NCI-H146 (cell line): ENCODE data around the gene SNX32.

Experiments used
- DNase-seq: peaks from one replicate; lab custom pipeline; 2025; lab: John Stamatoyannopoulos, UW

SNX32 gene

DNA sequence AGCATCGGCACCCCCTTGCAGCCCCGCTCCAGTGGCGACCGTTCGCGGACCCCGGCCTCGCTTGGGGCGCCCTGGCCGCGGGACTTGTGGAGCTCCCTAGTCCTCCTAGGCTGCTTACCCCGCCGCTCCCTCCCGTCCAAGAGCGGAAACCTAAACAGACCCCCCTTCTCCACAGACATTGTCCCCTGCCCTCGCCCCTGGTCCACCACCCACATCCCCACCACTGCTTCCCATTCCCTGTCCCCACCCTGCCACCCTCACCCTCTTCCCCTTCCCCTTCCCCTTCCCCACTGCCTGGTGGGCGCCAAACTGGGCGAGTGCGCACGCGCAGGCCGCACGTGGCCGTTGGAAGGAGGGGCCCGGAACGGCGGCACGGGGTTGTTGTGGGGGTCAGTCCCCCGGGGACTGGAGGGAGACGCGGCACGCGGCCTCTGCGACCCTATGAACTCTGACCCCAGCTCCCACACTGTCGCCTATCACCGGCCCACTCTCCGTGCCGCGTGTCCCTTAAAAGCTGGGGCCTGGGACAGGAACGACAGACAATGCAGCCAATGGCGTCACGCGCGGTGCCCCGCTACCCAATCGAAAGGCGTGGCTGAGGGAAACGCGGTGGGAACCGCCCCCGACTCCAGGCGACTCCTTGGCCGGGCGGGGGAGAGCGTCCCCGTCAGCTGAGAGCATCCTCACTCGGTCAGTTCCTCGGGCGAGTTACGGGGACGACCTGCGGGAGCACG lies at the start of gene SNX32:
Gene SNX32, plus strand, starts transcription at position 667 of the 734 bp plus-strand sequence. CDS start 103 bp downstream, outside the sequence.
- DNase-seq, result peak; percentile 93

GRCh38 chr11:65785319-65786007 lies 48.3 kb upstream of the SNX32 start:
- no peak for DNase-seq

GRCh38 chr11:65786008-65786785 lies 47.6 kb upstream of the SNX32 start:
- DNase-seq, result no peak

DNA sequence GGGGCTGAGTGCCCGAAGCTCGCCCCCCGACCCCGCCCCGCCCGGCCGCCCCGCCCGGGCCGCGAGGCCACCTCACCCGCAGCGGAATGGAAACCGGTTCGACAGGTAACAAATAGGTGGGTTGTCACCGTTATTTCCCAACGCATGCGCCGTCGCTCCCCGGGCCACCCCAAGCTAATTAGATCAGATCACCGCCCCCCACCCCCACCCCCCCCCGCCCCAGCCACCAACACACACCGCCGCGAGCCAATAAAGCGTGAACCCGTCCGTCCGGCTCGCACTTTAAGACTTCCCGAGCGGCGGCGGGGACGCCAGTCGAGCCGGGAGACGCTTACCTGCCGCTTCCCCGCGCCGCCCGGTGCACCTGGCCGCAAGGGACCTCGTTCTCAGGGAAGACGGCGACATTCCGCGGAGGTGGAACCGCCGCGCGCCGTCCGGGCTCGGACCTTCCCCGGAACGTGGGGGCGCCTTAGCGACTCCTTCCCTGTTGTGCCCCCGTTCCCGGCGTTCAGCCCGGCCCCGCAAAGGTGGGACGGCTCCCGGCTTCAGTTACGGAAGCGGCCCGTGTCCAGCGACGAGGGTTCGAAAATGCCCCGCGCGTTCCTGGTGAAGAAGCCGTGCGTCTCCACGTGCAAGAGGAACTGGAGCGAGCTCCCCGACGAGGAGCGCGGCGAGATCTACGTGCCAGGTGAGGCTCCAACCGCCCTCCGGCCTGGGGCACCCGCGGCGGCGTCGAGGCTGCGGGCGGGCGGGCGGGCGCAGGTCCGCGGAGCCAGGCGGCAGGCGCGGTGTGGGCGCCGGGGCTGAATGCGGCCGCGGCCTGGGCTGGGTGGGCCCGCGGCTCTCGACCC lies 46.8 kb upstream of the SNX32 start, which contains the start of gene OVOL1:
Gene OVOL1, plus strand, starts transcription at position 278 of the 851 bp plus-strand sequence. Its CDS starts 311 bp downstream, at position 589.
- DNase-seq, result peak; percentile 64

- DNase-seq, result no peak
These were observed 45.8 kb upstream of the SNX32 start for GRCh38 chr11:65787649-65788622.

DNA sequence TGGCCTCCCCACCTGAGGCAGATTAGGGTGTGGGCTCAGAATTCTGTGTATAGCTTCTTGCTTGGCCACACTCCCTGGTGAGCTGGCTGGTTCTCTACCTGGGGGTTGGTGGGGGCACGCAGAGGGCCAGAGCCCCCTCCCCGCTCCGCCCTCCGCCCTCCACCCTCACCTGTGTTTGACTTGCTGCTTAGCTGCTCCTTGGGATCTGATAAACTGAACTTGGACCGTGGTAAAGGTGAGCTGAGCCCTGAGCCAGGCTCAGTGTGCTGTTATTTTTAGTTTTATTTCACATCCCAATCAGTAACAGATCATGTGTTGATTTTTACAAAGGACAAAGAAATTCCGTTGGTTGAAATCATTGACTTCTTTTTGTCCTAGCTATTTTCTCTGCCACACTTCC lies 44.9 kb upstream of the SNX32 start:
- DNase-seq, result no peak

DNA sequence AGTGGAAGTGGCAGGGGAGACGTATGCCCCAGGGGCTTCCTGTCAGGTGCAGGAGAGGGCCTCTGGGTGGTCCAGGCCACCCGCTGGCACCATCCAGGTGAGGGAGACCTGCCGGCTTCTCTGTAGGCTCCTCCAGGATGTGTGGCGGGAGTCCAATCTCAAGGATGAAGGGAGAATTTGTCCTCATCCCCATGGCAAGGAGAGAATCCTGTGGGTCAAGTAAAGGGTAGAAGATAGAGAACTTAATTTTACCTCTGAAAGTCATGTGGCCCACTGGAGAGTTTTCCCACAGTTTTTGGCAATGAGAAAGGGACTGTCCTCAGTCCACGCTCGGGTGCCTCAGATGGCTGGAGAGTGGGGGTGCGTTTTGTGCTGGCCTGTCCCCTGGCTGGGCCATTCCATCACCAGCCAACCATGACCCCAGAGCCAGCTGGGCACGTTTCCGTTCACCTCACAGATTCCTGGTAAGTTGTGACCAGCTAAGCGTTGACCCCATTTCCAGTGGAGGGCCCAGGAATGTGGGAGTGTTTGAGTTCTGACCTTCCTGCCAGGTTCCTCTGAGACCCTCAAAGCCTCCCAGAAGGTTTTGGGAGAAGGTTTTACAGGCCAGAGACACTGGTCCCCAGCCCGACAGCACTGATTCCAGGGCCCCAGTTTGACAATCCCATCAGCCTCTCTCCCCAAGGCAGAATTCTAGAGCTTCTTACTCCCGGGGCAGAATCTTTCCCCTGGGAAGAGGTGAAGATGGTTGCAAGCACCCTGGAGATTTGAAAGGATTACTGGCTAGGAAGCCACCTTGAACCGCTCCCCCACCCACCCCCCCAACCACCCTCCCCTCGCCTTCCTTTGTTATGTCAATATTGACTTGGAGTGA lies 44.3 kb upstream of the SNX32 start:
- no peak for DNase-seq

- DNase-seq, result no peak
These were observed 43.5 kb upstream of the SNX32 start for GRCh38 chr11:65790104-65790901.

DNA sequence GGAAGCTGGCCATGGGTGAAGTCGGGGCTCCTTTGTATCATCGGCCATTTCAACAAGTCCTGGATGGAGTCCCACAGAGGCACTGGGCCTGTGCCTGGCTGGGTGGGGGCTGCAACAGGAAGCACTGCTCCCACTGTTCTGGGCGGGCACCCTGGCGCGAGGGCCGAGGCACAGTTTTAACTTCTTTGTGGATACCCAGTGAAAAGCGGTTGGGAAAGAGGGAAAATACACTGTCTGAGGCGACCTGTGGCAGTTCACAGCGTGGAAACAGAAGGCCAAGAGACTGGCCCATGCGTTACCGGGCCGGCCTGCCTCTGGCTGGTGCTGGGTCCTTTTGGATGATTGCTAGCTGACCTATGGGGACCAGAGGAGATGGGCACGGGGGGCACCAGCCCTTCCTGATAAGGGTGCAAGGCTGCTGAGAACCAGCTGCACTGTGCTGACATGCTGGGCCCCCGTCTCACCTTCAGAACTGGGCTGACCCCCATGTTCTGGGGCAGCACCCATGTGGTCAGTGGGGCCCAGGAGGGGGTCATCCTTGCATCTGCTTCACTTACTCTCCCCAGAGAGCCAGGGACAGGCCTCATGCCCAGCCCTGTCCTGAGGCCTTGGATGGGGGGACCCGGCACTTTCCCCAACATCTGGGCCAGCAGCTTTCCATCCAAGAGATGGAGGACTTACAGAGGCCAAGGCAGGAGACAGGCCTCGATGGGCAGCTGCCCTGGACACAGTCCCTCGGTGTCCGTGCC lies 42.7 kb upstream of the SNX32 start:
- no peak for DNase-seq

DNA sequence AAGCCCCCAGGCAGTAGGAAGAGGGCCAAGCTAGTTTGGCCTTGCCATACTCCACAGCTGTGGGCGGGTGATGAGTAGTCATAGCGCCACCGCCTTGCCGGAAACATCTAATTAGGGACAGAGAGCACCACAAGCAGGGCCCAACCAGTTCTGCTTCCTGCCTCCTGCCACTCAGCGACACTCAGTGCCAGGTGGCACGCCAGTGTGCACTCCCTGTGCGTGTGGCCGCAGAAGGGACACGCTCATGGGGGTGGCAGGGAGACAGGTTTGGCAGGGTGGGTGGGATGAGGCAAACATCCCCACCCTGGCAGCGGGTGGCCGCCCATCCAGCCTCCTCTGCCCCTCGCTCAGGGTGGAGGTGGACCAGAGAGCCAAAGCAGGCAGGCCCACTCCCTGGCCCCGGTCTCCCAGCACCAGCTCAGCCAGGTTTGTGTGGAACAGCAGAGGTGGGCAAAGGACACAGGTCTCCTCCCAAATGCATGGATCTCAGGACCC lies 42.0 kb upstream of the SNX32 start:
- no peak for DNase-seq

GRCh38 chr11:65792456-65792855 lies 41.3 kb upstream of the SNX32 start:
- DNase-seq, result no peak

DNA sequence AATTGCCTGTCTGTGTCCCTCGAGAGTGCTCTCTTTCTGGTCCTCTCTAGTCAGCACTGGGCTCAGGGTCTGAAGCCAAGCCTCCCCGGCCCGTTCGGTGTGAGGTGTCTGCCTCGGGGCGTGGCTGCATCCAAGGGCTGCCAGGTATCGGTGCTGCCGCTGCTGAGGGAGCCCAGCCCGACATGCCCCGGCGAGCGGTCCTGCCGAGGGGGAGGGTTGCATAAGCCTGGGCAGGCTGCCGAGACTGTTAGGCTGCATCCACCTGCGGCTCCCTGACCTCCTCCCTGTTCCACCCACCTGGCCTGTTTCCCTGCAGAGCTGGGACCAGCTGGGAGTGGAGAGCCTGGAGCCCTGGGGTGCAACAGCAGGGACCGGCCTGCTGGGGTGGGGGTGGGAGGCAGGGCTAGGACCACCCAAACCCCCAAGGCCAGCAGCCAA lies 40.6 kb upstream of the SNX32 start:
- peak; percentile 77 for DNase-seq

DNA sequence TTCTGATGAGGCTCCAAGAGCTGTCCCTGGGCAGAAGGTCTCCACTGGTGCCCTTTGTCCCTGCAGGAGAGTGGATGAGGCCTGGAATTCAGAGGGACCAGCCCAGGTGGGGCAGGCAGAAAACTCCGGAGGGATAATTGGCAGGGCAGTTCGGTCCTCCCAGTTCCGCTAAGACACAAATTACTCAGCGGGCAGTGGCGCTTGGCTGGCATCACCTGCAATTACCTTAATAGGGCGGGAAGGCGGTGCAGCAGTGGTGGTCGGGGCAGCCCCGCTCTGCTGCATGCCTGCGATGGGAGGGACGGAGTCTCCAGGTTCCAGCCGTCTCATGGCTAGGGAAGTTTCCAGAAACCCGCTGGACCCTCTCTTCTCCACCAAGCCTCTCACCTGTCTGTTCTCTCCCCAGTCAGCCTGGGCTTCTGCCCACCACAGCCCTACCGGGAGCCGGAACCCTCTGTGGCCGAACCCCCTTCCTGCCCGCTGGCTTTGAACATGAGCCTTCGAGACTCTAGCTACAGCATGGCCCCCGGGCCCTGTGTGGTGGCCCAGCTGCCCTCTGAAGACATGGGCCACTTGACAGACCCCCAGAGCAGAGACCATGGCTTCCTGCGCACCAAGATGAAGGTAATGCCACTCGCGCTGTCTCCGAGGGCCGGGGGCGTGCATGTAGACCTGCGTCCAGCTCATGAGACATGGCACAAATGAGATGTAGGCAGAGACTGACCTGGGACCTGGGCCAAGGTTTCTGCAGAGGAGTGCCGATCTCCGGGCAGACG lies 40.0 kb upstream of the SNX32 start:
- peak; percentile 30 for DNase-seq

GRCh38 chr11:65794570-65795510 lies 38.9 kb upstream of the SNX32 start:
- DNase-seq, result no peak

GRCh38 chr11:65796726-65797601 lies 36.8 kb upstream of the SNX32 start:
- DNase-seq, result no peak
